Fibroblast of pulmonary artery (primary cell): ENCODE measurements around the gene COL4A6.

Experiments used
- DNase-seq: peaks from one replicate; pipeline ENCODE4 v3.0.0-alpha.2; 2010; ENCODE audit warnings: low read depth
- H3K4me3 ChIP-seq: replicated peaks from 2 replicates; pipeline ENCODE4 v1.5.1; 2011; ENCODE audit warnings: low read depth, mild to moderate bottlenecking, control low read depth, low read length, moderate library complexity
- TF ChIP-seq, protein P1 (sequence below): IDR thresholded peaks from 2 replicates; pipeline ENCODE4 v1.5.1; 2011; ENCODE audit warnings: mild to moderate bottlenecking, control low read depth, low read length, inconsistent platforms; ENCODE audit errors: missing control alignments

COL4A6 gene

GRCh38 chrX:108219949-108220601 is 218.1 kb downstream of the COL4A6 start:
- DNase-seq, result no peak
- TF ChIP-seq, protein P1, sequence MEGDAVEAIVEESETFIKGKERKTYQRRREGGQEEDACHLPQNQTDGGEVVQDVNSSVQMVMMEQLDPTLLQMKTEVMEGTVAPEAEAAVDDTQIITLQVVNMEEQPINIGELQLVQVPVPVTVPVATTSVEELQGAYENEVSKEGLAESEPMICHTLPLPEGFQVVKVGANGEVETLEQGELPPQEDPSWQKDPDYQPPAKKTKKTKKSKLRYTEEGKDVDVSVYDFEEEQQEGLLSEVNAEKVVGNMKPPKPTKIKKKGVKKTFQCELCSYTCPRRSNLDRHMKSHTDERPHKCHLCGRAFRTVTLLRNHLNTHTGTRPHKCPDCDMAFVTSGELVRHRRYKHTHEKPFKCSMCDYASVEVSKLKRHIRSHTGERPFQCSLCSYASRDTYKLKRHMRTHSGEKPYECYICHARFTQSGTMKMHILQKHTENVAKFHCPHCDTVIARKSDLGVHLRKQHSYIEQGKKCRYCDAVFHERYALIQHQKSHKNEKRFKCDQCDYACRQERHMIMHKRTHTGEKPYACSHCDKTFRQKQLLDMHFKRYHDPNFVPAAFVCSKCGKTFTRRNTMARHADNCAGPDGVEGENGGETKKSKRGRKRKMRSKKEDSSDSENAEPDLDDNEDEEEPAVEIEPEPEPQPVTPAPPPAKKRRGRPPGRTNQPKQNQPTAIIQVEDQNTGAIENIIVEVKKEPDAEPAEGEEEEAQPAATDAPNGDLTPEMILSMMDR, result no peak

GRCh38 chrX:108217876-108218275 is 220.3 kb downstream of the COL4A6 start:
- no peak for DNase-seq
- H3K4me3 ChIP-seq, result no peak overlapping the region
- TF ChIP-seq, protein P1, result no peak

More at GRCh38 chrX:108219949-108220601, 218.1 kb downstream of the COL4A6 start:
- H3K4me3 ChIP-seq, result no peak overlapping the region

- DNase-seq, result peak; percentile 47
- TF ChIP-seq, protein P1, result no peak
Observed at GRCh38 chrX:108216919-108217571, 221.2 kb downstream of the COL4A6 start.

DNA sequence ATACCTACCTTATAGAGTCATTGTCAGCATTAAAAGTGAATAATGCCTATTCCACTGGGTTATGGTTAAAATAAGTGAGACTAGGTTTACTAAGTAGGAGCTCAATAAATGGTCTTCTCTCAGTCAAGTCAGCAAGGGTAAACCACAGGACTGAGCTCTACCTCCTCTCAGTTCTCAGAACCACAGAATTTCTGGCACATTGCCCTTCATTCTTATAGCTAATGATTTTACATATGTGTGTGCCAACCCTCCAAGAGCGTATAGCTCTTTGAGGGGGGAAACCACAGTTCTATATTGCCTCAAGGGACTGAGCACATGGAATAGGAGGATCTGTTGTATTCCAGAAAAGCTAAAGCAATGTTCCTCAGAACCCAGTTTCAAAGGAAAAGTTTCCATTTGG is 221.8 kb downstream of the COL4A6 start:
- no peak overlapping the region for H3K4me3 ChIP-seq
- peak; percentile 33 for DNase-seq
- TF ChIP-seq, protein P1, result no peak

More at GRCh38 chrX:108216919-108217571, 221.2 kb downstream of the COL4A6 start:
- no peak overlapping the region for H3K4me3 ChIP-seq

GRCh38 chrX:108211301-108211700 is 226.9 kb downstream of the COL4A6 start:
- TF ChIP-seq, protein P1, result no peak
- H3K4me3 ChIP-seq, result no peak overlapping the region
- no peak for DNase-seq

GRCh38 chrX:108209006-108209554 is 229.1 kb downstream of the COL4A6 start:
- TF ChIP-seq, protein P1, result no peak
- no peak for DNase-seq
- H3K4me3 ChIP-seq, result no peak overlapping the region
